GM19467 (cell line): Measurements from ENCODE around the gene RTCA.
"Not testable (repeated sequence)": the region's sequence is repeated elsewhere in the genome, so short reads cannot be mapped to it uniquely, and the experiment has no call there.

ENCODE experiments used
- ATAC-seq: cut with Tn5 transposase; IDR thresholded peaks from one replicate; pipeline ENCODE4 v1.9.1; 2021; ENCODE audit warnings: mild to moderate bottlenecking, moderate library complexity; ENCODE audit not compliant: unreplicated experiment

Gene RTCA

DNA sequence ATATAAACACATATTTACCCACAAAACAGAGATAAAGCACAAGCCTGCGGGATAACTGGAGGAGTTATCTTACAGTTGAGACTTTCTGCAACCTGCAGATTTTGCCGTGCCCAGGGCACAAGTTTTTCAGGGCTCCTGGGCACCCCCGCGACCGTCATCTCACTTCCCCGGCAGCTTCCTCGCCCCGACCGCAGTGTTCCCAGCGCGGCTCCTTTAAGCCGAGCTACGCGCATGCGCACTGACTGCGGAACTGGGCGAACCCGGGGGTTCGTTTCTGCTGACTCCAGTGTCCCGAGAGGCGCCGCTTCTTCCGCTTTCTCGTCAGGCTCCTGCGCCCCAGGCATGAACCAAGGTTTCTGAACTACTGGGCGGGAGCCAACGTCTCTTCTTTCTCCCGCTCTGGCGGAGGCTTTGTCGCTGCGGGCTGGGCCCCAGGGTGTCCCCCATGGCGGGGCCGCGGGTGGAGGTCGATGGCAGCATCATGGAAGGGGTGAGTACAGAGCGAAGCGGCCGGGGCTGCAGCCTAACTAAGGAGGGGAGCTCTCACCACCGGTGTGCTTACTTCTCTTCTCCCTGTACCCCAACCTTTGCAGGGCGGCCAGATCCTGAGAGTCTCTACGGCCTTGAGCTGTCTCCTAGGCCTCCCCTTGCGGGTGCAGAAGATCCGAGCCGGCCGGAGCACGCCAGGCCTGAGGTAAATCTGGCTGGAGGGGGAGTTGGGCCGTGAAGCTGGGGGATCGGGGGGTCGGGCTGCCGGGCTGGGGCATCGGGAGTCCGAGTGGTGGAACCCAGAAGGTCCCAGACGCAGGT, at the start of gene RTCA:
TSS of gene RTCA (plus strand) at position 286 of the 810 bp plus-strand sequence. CDS start at position 446, 160 bp downstream.
- ATAC-seq, result peak; percentile 99

DNA sequence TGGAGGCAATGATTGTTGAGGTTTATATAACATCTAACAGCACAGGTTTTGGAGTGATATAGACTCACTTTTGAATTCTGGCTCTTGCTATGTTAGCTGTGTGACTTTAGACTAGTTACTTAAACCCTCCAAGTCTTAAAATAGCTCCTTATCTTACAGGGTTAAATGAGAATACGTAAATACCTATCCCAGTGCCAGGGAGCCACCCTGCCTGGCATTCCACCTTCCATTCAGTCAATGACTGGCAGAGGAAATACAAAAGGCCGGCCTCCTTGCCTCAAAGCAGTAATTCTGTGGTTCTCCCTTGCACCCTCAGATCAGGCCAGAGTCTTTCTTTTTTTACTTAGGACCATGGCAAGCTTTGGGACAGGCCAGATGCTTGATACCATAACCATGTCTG, 48.2 kb upstream of the RTCA start:
- ATAC-seq, result no peak

DNA sequence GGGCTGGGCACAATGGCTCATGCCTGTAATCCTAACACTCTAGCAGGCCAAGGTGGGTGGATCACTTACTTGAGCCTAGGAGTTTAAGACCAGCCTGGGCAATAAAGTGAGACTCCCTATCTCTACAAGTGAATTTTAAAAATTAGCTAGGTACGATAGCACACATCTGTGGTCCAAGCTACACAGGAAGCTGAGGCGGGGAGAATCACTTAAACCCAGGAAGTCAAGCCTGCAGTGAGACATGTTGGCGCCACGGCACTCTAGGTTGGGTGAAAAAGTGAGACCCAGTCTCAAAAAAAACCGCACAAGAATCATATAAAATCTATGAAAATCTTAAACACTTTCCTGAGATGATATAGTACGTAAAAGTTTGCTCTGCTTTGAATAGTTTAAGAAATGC, 46.6 kb upstream of the RTCA start:
- no peak for ATAC-seq

DNA sequence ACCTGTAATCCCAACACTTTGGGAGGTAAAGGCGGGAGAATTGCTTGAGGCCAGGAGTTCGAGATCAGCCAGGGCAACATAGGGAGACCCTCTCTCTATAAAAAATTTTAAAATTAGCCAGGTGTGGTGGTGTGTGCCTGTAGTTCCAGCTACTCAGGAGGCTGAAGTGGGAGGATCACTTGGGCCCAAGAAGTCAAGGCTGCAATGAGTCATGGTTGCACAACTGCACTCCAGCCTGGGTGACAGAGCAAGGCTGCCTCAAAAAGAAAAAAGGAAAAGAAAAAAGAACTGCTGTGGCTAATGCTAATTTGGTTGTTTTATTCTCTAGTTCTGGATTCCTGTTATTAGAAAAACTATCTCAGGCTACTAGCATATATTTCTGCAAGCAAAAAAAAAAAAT, 46.1 kb upstream of the RTCA start:
- ATAC-seq, result no peak

DNA sequence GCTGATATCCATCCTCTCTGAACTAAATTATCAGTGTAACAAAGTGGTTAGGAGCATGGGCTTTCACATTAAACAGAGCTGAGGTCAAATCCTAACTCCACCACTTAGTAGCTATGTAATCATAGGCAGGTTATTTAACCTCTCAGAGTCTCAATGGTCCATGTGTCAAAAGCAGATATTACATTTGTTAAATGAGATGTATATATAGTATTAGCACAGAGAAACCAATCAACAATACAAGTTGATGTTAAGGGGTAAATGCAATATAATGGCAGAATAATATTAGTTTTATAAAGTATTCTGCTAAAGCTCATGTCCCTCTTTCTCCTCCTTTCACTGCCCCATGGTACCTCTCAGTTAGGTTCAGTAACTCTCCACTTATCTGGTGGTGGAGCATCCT, 43.6 kb upstream of the RTCA start:
- no peak for ATAC-seq

DNA sequence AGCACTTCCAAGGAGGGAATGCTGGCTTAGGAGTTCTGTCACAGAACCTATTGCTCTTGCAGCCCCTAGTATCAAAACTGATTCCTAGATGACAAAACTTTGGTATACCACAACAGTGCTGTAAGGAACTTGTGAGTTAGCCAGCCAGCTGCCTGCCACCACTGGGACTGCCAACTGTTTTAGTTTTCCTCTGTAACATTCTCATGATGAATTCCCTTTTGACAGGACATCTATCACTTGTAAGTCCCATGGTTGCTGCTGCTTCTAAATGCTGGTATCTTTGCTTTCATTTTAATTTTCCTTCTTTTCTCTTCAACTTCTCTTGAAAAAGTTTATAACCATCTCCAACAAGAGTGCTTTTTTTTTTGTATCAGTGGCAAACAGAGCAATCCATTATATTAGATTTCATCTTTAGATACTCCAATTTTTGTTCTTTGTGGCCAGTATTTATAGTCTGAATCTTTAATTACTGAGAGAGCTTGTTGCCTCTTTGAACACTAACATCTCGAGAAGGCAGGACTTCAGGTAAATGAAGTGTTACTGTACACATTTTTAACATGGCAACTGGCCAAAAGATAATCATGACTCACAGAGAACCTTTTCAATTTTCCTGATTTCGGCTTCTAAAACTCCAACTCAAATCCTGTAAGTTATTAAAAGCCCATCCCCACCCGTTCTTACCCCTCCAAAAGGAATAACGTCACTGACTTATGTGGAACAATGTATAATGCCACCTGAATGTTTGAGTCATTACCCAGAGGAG, 36.2 kb upstream of the RTCA start:
- ATAC-seq, result no peak

DNA sequence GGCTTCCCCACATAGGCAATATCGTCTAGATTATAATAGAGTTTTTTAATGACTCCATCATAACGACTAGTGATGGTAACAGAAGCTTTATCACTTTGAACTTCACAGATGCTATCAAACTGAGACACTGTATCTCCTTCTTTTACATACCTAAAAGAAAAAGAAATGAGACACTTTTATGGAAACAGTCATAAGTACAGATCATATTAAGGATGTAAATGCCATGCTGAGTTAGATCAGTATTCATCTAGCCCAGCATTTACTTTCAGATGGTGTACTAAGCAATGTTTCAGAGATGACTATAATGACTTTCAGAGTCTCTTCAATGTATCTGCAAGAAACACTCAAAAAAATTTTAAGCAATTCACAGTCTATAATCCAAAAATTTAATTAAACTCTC, 35.3 kb upstream of the RTCA start:
- no peak for ATAC-seq

DNA sequence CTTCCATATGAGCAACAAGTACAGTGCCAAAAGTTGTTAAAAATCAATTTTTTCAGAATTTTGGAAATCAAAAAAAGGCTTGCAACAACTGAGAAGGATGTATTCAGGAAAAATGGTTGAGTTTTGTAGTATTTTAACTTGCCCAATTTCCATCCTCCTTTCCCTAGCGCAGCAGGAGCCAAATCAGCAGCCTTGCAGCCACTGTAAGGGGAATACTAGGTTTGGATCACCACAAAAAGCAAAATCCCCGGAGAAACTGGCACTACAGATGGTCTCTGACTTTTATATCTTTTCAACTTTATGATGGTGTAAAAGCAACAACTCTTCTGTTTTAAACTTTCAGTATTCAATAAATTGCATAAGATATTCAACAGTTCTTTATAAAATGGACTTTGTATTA, 34.3 kb upstream of the RTCA start:
- ATAC-seq, result no peak

DNA sequence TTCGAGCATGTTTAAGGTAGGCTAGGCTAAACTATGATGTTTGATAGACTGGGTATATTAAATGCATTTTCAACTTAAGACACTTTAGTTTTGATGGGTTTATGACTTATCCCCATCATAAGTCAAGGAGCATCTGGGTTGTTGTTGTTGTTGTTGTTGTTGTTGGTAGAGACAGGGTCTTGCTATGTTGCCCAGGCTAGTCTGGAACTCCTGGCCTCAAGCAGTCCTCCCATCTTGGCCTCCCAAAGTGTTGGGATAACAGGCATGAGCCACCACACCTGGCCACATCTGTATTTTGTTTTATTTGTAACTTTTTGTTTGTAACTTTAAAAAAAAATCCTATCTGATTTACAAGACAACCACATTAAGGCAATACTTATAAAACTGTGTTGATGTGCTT, 33.9 kb upstream of the RTCA start:
- no peak for ATAC-seq

DNA sequence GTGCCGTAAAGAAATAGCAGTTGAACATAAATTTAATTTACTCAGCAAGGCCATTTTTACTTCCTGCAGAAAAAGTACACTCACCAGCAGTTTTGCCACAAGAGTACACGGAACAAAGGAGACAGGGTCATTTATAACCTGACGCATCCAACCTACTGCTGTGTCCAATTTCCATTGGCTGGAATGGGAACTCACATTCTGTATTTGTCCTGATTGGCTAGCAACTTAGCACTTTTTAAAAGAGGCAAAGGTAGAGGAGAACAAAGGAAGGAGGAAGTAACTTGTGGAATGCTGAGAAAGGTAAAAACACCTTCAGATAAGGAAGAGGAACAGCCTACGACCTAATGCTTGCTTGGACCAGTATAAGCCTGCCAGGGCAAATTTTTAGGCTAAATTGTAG, 32.5 kb upstream of the RTCA start:
- not testable (repeated sequence) for ATAC-seq

DNA sequence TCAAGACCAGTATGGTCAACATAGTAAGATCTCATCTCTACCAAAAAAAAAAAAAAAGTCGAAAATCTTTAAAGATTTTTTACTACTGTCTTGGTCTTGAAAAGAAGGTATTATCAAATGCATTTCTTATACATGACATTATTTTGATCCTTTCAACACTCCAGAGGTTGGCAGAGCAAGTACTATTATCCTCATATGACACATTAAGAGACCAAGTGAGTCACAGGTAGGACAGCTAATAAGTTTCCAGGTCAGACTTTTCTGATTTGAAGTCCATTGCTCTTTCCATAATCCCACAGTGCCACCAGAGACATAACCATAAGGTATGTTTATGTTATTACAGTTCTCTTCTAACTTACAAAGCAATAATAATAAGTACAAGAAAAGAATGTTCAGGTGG, 31.6 kb upstream of the RTCA start:
- no peak for ATAC-seq

DNA sequence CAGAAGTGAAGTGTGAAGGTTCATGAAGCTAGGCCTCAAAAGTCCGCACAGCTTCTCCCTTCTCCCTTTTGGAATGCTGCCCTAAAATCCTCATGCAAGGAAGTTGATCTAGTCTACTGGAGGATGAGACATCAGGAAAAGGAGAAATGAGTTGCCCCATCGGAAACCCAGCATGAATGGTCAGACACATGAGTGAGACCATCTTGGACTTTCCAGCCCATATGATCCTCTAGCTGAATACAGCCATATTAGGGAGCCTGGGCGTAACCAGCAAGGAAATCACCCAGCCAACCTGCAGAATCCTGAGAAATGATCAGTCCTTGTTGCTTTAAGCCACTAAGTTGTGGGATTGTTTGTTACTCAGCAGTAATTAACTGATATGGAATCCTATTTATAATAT, 28.9 kb upstream of the RTCA start:
- ATAC-seq, result no peak

DNA sequence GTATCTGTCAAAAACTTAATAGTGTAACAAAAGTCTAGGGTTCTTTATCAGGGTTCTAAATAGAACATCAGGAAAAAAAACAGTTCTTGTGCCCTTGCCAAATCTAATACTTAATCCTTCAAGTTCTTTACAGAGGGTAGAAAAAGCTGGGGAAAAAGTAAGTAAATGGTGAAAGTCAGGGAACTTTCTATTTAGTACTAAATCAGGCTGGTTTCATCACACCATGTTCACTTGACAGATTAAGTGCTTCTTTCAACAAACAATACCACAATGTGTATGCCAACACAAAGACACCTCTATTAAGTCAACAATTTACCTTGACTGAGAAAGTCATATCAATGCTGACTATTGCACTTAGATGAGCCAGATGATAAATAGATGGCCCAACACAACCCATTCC, 26.1 kb upstream of the RTCA start:
- ATAC-seq, result no peak

DNA sequence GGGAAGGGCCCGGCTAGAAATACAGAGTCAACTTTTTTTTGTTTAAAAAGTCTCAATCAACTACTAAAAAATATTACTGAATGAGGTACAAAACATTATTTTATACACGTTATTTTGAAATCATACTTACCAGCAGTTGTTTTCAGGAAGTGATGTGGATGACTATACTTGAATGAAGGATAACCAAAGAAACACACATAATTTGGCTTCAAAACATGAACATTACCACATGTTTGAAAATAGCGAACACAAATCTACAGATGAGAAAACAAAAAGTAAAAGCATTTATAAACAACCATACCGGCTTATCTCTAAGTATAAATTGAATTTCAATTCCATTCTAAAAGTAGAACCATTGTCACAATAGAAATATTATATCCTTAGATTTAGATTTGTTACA, 25.4 kb upstream of the RTCA start:
- ATAC-seq, result no peak

DNA sequence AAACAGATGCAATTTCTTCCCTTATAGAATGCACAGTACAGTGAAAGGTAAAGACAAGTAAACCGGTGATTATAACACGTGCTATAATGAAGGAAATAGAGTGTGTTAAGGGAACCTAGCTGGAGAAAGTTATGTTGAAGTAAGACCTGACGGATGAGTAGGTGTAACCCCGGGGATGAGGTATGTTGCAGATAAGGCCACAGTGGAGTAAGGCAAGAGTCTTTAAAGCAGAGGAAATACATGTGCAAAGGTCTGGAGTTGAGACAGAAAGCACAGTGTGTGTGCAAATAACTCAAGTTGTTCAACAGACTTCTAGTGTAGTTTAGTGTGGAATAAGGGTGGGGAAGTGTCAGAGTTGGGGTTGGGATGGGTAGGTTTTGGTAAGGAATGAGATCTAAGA, 19.3 kb upstream of the RTCA start:
- no peak for ATAC-seq

DNA sequence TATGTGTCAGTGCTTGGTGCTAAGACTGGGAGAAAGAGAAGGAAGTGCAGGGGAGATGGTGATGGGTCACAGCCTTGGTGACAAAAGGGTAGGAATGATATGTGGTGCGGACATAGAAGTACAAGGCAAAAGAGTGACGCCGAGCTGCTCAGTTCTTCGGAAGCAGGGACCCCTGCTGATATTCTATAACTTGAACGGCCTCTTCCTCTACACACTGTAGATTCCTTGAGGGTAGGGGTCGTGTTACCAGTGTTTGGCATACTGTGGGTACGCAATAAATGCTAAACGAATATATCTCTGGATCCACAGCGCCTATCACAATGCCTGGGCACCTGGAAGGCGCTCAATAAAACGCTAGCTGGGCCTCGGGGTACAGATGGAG, 16.9 kb upstream of the RTCA start:
- ATAC-seq, result no peak

DNA sequence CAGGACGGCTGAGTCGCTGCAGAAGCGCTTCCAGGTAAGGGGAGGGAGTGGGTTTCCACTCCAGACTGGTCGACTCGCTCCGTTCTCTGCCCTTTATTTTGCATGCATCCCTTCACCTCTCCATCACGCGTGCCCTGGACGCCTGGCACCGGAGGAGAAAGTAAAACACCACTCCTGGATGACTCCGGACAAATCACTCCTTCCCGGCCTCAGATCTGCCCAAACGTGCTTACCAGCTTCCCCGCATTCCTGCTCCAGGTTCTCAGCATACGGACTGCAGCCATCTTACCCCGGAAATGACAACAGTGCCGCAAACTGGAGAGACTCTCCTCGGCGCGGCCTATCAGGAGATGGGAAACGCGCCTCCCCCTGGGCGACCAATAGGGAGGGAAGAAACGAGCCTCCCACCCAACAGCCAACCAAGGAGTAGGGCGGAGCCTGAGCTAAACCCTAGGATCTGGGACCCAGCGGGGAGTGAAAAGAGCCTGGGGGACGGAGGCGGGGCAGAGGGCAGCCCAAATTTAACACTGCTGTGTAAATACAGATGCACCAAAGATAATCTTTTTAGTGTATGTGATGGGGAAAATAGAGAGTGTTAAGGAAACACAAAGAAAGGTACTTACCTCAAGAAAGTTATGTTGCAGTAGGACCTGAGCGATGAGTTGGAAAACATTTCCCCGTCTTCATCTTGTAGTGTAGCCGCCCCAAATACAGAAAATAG, 16.3 kb upstream of the RTCA start, which contains the start of gene DBT:
TSS of gene DBT (minus strand) at position 298 of the 721 bp plus-strand sequence. CDS start at position 284, 14 bp downstream.
- peak; percentile 100 for ATAC-seq

DNA sequence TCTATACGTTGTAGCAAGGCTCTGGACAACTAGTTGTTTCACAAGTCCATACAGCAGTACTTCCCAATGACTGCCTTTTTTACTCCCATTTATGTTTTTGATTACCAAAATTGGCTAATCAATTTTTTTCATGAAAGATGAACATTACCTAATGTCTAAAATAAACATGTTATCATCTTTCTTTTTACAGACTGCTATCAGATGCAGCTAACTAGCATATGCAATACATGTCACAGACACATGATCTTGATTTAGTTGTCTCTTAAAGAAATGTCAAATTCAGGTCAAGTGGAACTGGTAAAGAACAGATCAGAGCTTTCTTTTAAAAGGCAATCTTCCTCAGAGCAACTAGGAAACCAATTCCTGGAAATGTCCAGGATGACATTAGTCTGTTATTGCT, 15.8 kb upstream of the RTCA start:
- no peak for ATAC-seq

DNA sequence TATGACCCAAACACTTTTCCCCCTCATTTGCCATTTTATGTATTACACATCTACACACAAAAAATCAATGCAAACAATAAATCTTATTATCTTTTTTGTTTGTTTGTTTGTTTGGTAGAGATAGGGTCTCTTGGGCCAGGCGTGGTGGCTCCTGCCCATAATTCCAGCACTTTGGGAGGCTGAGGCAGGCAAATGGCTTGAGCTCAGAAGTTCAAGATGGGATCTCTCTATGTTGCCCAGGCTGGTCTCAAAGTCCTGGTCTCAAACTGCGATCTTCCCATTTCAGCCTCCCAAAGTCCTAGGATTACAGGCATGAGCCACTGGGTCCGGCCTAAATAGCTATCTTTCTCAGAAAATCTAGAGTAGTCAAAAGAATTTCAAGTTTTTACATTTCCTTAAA, 15.2 kb upstream of the RTCA start:
- no peak for ATAC-seq

DNA sequence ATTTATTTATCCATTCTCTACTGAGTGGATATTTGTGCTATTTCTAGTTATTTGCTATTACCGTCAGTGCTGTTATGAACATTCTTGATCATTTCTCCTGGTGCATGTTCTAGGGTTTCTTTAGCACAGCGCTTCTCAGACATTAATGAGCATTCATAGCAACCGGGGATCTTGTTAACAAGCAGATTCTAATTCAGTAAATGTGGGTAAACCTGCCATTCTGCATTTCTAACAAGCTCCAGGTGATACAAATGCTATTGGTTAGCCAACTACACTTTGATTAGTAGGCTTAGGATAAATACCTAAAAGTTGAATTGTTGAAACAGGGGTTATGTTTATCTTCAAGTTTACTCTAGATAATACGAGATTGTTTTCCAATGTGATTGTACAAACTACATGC, 13.1 kb upstream of the RTCA start:
- ATAC-seq, result no peak

DNA sequence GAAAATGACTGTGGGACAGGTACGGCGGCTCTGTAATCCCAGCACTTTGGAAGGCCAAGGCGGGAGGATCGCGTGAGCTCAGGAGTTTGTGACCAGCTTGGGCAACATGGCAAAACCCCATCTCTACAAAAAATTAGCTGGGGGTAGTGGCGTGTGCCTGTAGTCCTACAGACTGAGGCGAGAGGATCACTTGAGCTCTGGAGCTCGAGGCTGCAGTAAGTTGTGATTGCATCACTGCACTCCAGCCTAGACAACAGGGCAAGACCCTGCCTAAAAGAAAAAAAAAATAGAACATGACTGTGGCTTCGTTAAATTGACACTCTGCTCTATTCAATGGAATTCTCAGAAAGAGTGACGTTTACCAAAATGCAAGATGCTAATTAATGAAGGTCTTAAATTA, 12.5 kb upstream of the RTCA start:
- ATAC-seq, result no peak

DNA sequence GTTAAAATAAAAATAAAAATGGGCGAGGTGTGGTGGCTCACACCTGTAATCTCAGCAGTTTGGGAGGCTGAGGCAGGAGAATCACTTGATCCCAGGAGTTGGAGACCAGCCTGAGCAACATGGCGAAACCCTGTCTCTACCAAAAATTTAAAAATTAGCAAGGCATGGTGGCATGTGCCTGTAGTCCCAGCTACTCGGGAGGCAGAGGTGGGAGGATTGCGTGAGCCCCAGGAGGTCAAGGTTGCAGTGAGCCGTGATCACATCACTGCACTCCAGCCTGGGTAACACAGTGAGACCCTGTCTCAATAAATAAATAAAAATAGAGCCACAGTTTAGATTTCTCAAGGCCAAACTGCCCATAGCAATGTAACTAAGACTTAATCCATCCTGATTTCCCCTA, 9.7 kb upstream of the RTCA start:
- ATAC-seq, result not testable (repeated sequence)
